ENCODE results near the gene RGS3.

- no peak for TF ChIP-seq POLR2A (IDR thresholded peaks at IDR 0.05; ENCODE audit: low read depth, low read length)
- TF ChIP-seq POLR2AphosphoS5 (IDR thresholded peaks at IDR 0.05; ENCODE audit: low read depth, low read length): no peak
These were observed 20.8 kb downstream of the RGS3 start for GRCh38 chr9:113484258-113484730.
